ENCODE results near the gene BTK.
"Not testable (repeated sequence)": the region's sequence is repeated elsewhere in the genome, so short reads cannot be mapped to it uniquely, and the experiment has no call there.

The BTK gene

GRCh38 chrX:101359966-101360365, 26.0 kb downstream of the BTK start:
- FAIRE-seq (peak; percentile 74), DNase-seq (ENCODE audit: insufficient read length, low spot score) (no peak)
- TF ChIP-seq PAX5 (IDR thresholded peaks at IDR 0.05; ENCODE audit: insufficient read depth, low read length, severe bottlenecking): no peak

GRCh38 chrX:101357166-101357795, 28.7 kb downstream of the BTK start:
- DNase-seq (ENCODE audit: insufficient read length, low spot score): no peak
- peak; percentile 78 for FAIRE-seq
- TF ChIP-seq POLR2A (IDR thresholded peaks at IDR 0.05; ENCODE audit: low read depth, low read length): no peak
- TF ChIP-seq TAF1 (IDR thresholded peaks at IDR 0.05; ENCODE audit: low read depth, low read length): no peak
- no peak for TF ChIP-seq POLR2AphosphoS5 (IDR thresholded peaks at IDR 0.05; ENCODE audit: low read depth, low read length)
- no peak for TF ChIP-seq POU2F2 (IDR thresholded peaks at IDR 0.05; ENCODE audit: low read depth, low read length)
- no peak for TF ChIP-seq SPI1 (IDR thresholded peaks at IDR 0.05; ENCODE audit: low read depth, low read length)
- no peak for TF ChIP-seq PAX5 (IDR thresholded peaks at IDR 0.05; ENCODE audit: insufficient read depth, low read length, severe bottlenecking)

- TF ChIP-seq SPI1 (IDR thresholded peaks at IDR 0.05; ENCODE audit: low read depth, low read length): no peak
- no peak for TF ChIP-seq POLR2A (IDR thresholded peaks at IDR 0.05; ENCODE audit: low read depth, low read length)
- no peak for TF ChIP-seq TAF1 (IDR thresholded peaks at IDR 0.05; ENCODE audit: low read depth, low read length)
- no peak for TF ChIP-seq PAX5 (IDR thresholded peaks at IDR 0.05; ENCODE audit: insufficient read depth, low read length, severe bottlenecking)
- no peak for TF ChIP-seq POU2F2 (IDR thresholded peaks at IDR 0.05; ENCODE audit: low read depth, low read length)
- TF ChIP-seq POLR2AphosphoS5 (IDR thresholded peaks at IDR 0.05; ENCODE audit: low read depth, low read length): no peak
- FAIRE-seq (peak; percentile 20), DNase-seq (ENCODE audit: insufficient read length, low spot score) (no peak)
Observed at GRCh38 chrX:101349193-101349562, 36.8 kb downstream of the BTK start.

- DNase-seq (ENCODE audit: insufficient read length, low spot score): peak; percentile 67
- peak; percentile 98 for FAIRE-seq
- peak; percentile 99 for TF ChIP-seq PAX5 (IDR thresholded peaks at IDR 0.05; ENCODE audit: insufficient read depth, low read length, severe bottlenecking)
- 0 out of 2 replicates have a peak, but pooled peaks have one; percentile 34 for TF ChIP-seq POU2F2 (IDR thresholded peaks at IDR 0.05; ENCODE audit: low read depth, low read length)
- peak; percentile 66 for TF ChIP-seq TAF1 (IDR thresholded peaks at IDR 0.05; ENCODE audit: low read depth, low read length)
- peak; percentile 81 for TF ChIP-seq POLR2A (IDR thresholded peaks at IDR 0.05; ENCODE audit: low read depth, low read length)
- no peak for TF ChIP-seq SPI1 (IDR thresholded peaks at IDR 0.05; ENCODE audit: low read depth, low read length)
- peak; percentile 85 for TF ChIP-seq POLR2AphosphoS5 (IDR thresholded peaks at IDR 0.05; ENCODE audit: low read depth, low read length)
Observed at GRCh38 chrX:101348452-101349192, 37.4 kb downstream of the BTK start, which contains the start of gene TIMM8A. Gene TIMM8A (minus strand): TSS chrX:101348742. CDS start chrX:101348664, 78 bp downstream.

- DNase-seq (ENCODE audit: insufficient read length, low spot score) (no peak), FAIRE-seq (no peak)
- no peak for TF ChIP-seq PAX5 (IDR thresholded peaks at IDR 0.05; ENCODE audit: insufficient read depth, low read length, severe bottlenecking)
- no peak for TF ChIP-seq POLR2A (IDR thresholded peaks at IDR 0.05; ENCODE audit: low read depth, low read length)
- no peak for TF ChIP-seq TAF1 (IDR thresholded peaks at IDR 0.05; ENCODE audit: low read depth, low read length)
- TF ChIP-seq POU2F2 (IDR thresholded peaks at IDR 0.05; ENCODE audit: low read depth, low read length): no peak
- no peak for TF ChIP-seq SPI1 (IDR thresholded peaks at IDR 0.05; ENCODE audit: low read depth, low read length)
- no peak for TF ChIP-seq POLR2AphosphoS5 (IDR thresholded peaks at IDR 0.05; ENCODE audit: low read depth, low read length)
Observed at GRCh38 chrX:101347859-101348451, 38.0 kb downstream of the BTK start.

- DNase-seq (ENCODE audit: insufficient read length, low spot score) (no peak), FAIRE-seq (no peak)
- TF ChIP-seq PAX5 (IDR thresholded peaks at IDR 0.05; ENCODE audit: insufficient read depth, low read length, severe bottlenecking) (no peak), POLR2AphosphoS5 (IDR thresholded peaks at IDR 0.05; ENCODE audit: low read depth, low read length) (no peak), TAF1 (IDR thresholded peaks at IDR 0.05; ENCODE audit: low read depth, low read length) (no peak), POU2F2 (IDR thresholded peaks at IDR 0.05; ENCODE audit: low read depth, low read length) (no peak), SPI1 (IDR thresholded peaks at IDR 0.05; ENCODE audit: low read depth, low read length) (no peak), POLR2A (IDR thresholded peaks at IDR 0.05; ENCODE audit: low read depth, low read length) (no peak)
Observed at GRCh38 chrX:101337776-101338271, 48.2 kb downstream of the BTK start.

- not testable (repeated sequence) for FAIRE-seq; DNase-seq (ENCODE audit: insufficient read length, low spot score)
Observed at GRCh38 chrX:101334310-101334709, 51.7 kb downstream of the BTK start.

- not testable (repeated sequence) for FAIRE-seq
Observed at GRCh38 chrX:101326600-101326999, 59.4 kb downstream of the BTK start.

GRCh38 chrX:101303790-101304189, 82.2 kb downstream of the BTK start:
- FAIRE-seq (no peak), DNase-seq (ENCODE audit: insufficient read length, low spot score) (no peak)
- TF ChIP-seq POLR2A (IDR thresholded peaks at IDR 0.05; ENCODE audit: low read depth, low read length) (no peak), SPI1 (IDR thresholded peaks at IDR 0.05; ENCODE audit: low read depth, low read length) (peak; percentile 71)

More at GRCh38 chrX:101326600-101326999, 59.4 kb downstream of the BTK start:
- not testable (repeated sequence) for DNase-seq (ENCODE audit: insufficient read length, low spot score)
